Ovary (tissue), 10 donors: Measurements from ENCODE around the gene BCKDK. TPM values are rescaled to one million over a fixed set of nuclear protein-coding genes. Genes with fewer than 3 reads are reported as not detected.
A peak's percentile ranks its signal among the peaks of the same experiment; 100 is the strongest.

Experiments used
- DNase-seq, 5 donors: peaks; one replicate each; pipeline ENCODE4 v3.0.0-alpha.2; 2019 to 2020
- H3K27ac ChIP-seq, 2 donors: fragments of 200-600 bp; one replicate each; pipeline versions ENCODE4 v1.5.1 to v1.8.0; 2019 to 2022
- H3K27me3 ChIP-seq: fragments of 200-600 bp; one replicate; pipeline ENCODE4 v1.8.0; 2022
- H3K36me3 ChIP-seq: fragments of 200-600 bp; sonication (generic); one replicate; pipeline ENCODE4 v1.5.1; 2019
- H3K4me1 ChIP-seq: one replicate; pipeline ENCODE4 v1.8.1; 2013; ENCODE audit warnings: mild to moderate bottlenecking, moderate library complexity; ENCODE audit not compliant: insufficient read depth
- H3K4me3 ChIP-seq: fragments of 200-600 bp; sonication (generic); one replicate; pipeline ENCODE4 v1.5.1; 2017
- H3K9me3 ChIP-seq, 2 donors: fragments of 200-600 bp in 1 of 2; sonication (generic) in 1 of 2; one replicate each; pipeline versions ENCODE4 v1.5.1 to v1.8.1; 2013 to 2019; ENCODE audit warnings: mild to moderate bottlenecking in 1 of 2, moderate library complexity in 1 of 2
- CTCF ChIP-seq, 3 donors: fragments of 450-650 bp in 2 of 3; fragments of 200-600 bp in 1 of 3; IDR thresholded peaks; one replicate each; pipeline versions ENCODE4 v1.5.1 to v1.8.0; 2016 to 2022; ENCODE audit warnings: antibody characterized with exemption in 3 of 3, mild to moderate bottlenecking in 1 of 3
- EP300 ChIP-seq: sonication (generic); formaldehyde crosslinking; IDR thresholded peaks from one replicate; pipeline ENCODE4 v1.6.1; 2017; ENCODE audit warnings: antibody characterized with exemption
- POLR2A ChIP-seq: fragments of 450-650 bp; IDR thresholded peaks from one replicate; pipeline ENCODE4 v1.6.1; 2017; ENCODE audit warnings: antibody characterized with exemption, mild to moderate bottlenecking, moderate library complexity
- WGBS, 3 donors: extraction: QIAGEN DNeasy Blood & Tissue Kit in 1 of 3; methylation state at CpG; one replicate each; pipeline versions ENCODE4 v1.1.5 to v1.1.7; 2013 to 2017; 5-methylcytosine and 5-hydroxymethylcytosine counted together
- intact Hi-C, 4 donors: fragments of 100-400 bp; cut with DNase I; formaldehyde crosslinking; loops; one replicate each; pipeline versions ENCODE4 v1.11.0 to v1.15.1; 2022 to 2023
- long read RNA-seq, 3 donors: library from polyadenylated mRNA in 2 of 3; unstranded in 2 of 3; transcript quantifications; one replicate each; pipeline ENCODE4 v2.0.0 and lab custom pipeline, GENCODE V29; 2021 to 2026
- polyA plus RNA-seq, 2 donors: library from polyadenylated mRNA; stranded (reverse); fragments of 200-250 nt in 1 of 2; fragments of 350-450 nt in 1 of 2; fragmentation: Illumina TruSeq in 1 of 2; extraction: RNeasy Lipid Tissue Mini Kit (QIAGEN cat#74804) in 1 of 2; gene quantifications; one replicate each; pipeline ENCODE4 v1.2.3, GENCODE V29; 2013 to 2014
- total RNA-seq, 7 donors: library from RNA; depleted of rRNA in 2 of 7; stranded (reverse); fragments of >200 nt in 2 of 7; fragmentation: NEBNext Ultra II Directional in 3 of 7; extraction: Animal tissue kit (Norgen Biotek cat#: 25700) in 3 of 7; gene quantifications; one replicate each; pipeline versions ENCODE4 v1.1.0 to v1.2.4, GENCODE V29; 2016 to 2023
- donor health status: DM: no; HTN: no; CAD: no; lungs with moderate emphysema.
- donor health status: DM: no; HTN: no; CAD: no.
- donor health status: Bipolar disorder and iron deficiency.
- donor health status: DM: yes; HTN: yes; CAD: no.
- donor health status: DM: no; HTN: no; CAD: no.
- donor health status: DM: yes; HTN: yes; CAD: no.

BCKDK gene
- total RNA-seq (10 to 100 TPM; 34.1 to 51.9 (median 40.5) TPM), polyA plus RNA-seq (10 to 100 TPM; 18.6 to 29.2 TPM)
- long read RNA-seq, donor 1, transcript BCKDK-203 (11 exons, 1,997 nt), result minor isoform, 109 of 472 reads
- long read RNA-seq, donor 1, transcript BCKDK-201 (12 exons, 2,128 nt), result major isoform, 235 of 472 reads
- long read RNA-seq, donor 1, transcript BCKDK-208 (11 exons, 1,796 nt), result minor isoform, 8 of 472 reads
- long read RNA-seq, donor 1, partial matches to known transcripts, result 75 of 472 reads
- long read RNA-seq, donor 1, other reads (novel, unspliced or antisense), result 39 of 472 reads
- long read RNA-seq, donor 2, transcript BCKDK-201 (12 exons, 2,128 nt), result major isoform, 23 of 30 reads
- long read RNA-seq, donor 2, transcript BCKDK-203 (11 exons, 1,997 nt), result minor isoform, 7 of 30 reads
- long read RNA-seq, donor 2, partial matches to known transcripts, result 0 of 30 reads
- long read RNA-seq, donor 2, other reads (novel, unspliced or antisense), result 0 of 30 reads
- long read RNA-seq, donor 3, transcript BCKDK-201 (12 exons, 2,128 nt), result major isoform, 85 of 153 reads
- long read RNA-seq, donor 3, transcript BCKDK-203 (11 exons, 1,997 nt), result minor isoform, 29 of 153 reads
- long read RNA-seq, donor 3, partial matches to known transcripts, result 30 of 153 reads
- long read RNA-seq, donor 3, other reads (novel, unspliced or antisense), result 9 of 153 reads

GRCh38 chr16:31108035-31108793 is at the start of gene BCKDK:
BCKDK (plus strand) TSS chr16:31108386; CDS start chr16:31109224, 838 bp downstream.
- Histone ChIP-seq H3K36me3 (no peaks in the 10 kb centered on the region), H3K4me3 (peak within 1 kb of the TSS; percentile 84), H3K9me3 (no peaks in the 10 kb centered on the region), H3K27ac (peak within 1 kb of the TSS; percentile 76 to 81), H3K27me3 (no peaks in the 10 kb centered on the region), H3K4me1 (peaks cover 6% of the 10 kb centered on the region)
- 2 to 3% (median 2%) methylated on average over 62 to 68 of the region's 68 CpGs for WGBS, 3 donors
- peak; percentile 64 to 84 (median 77) for DNase-seq
- intact Hi-C loops, result no loop called here
- TF ChIP-seq EP300 (no peak), POLR2A (peak; percentile 47), CTCF (IDR thresholded peaks at IDR 0.05) (no peak)

GRCh38 chr16:31061126-31061812 is 46.9 kb upstream of the BCKDK start:
- Histone ChIP-seq H3K27me3 (no peaks in the 10 kb centered on the region), H3K4me3 (no peak overlapping the region), H3K36me3 (no peaks in the 10 kb centered on the region), H3K4me1 (no peaks in the 10 kb centered on the region), H3K27ac (no peak overlapping the region), H3K9me3 (no peaks in the 10 kb centered on the region)
- DNase-seq, result no peak
- no peak for TF ChIP-seq POLR2A
- 90 to 95% (median 92%) methylated on average over 39 to 42 of the region's 42 CpGs for WGBS, 3 donors
- intact Hi-C loops, result no loop called here

DNA sequence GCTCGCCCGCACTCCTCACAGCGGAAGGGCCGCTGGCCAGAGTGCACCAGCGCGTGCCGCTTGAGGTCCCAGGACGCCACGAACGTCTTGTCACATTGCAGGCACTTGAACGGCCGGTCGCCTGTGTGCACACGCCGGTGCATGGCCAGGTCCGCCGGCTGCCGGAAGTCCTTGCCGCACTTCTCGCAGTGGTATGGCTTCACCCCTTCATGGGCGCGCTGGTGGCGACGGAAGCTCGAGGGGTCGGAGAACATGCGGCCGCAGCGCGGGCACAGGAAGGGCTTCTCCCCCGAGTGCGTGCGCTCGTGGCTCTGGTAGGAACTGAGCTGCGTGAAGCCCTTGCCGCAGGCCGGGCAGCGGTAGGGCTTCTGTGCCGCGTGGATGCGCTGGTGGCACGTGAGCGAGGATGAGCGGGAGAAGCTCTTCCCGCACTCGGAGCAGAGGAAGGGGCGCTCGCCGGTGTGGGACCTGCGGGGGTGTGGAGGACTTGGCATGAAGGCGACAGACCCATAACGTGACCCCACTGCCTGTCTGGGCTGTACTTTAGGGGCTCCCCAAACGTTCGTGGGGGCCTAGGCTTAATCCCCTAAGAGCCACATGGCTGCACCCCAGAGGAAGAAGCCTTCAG is 46.3 kb upstream of the BCKDK start:
- no peaks in the 10 kb centered on the region for H3K27me3 ChIP-seq
- no peaks in the 10 kb centered on the region for H3K9me3 ChIP-seq
- no peak for DNase-seq
- TF ChIP-seq POLR2A (no peak), EP300 (no peak), CTCF (IDR thresholded peaks at IDR 0.05) (no peak)
- no peaks in the 10 kb centered on the region for H3K4me1 ChIP-seq
- H3K36me3 ChIP-seq, result no peaks in the 10 kb centered on the region
- intact Hi-C loops, result no loop called here
- 95 to 97% (median 96%) methylated on average over 54 of the region's 54 CpGs for WGBS, 3 donors
- no peak overlapping the region for H3K4me3 ChIP-seq
- H3K27ac ChIP-seq, result no peak overlapping the region

- DNase-seq, result no peak
- 91 to 95% (median 94%) methylated on average over 9 of the region's 9 CpGs for WGBS, 3 donors
- Histone ChIP-seq H3K27me3 (no peaks in the 10 kb centered on the region), H3K4me1 (no peaks in the 10 kb centered on the region), H3K9me3 (no peaks in the 10 kb centered on the region), H3K4me3 (no peak overlapping the region), H3K36me3 (no peaks in the 10 kb centered on the region), H3K27ac (no peak overlapping the region)
- intact Hi-C loops, result no loop called here
- TF ChIP-seq EP300, result no peak
- no peak for TF ChIP-seq CTCF (IDR thresholded peaks at IDR 0.05)
- TF ChIP-seq POLR2A, result no peak
These were observed 44.7 kb upstream of the BCKDK start for GRCh38 chr16:31063495-31063842.
